GM10266 (cell line): ENCODE data around the gene MARK2.
A peak's percentile ranks its signal among the peaks of the same experiment; 100 is the strongest.

Experiments
- DNase-seq: peaks from one replicate; pipeline ENCODE4 v3.0.0; 2012; ENCODE audit errors: extremely low spot score
- CTCF ChIP-seq: IDR thresholded peaks from 2 replicates; pipeline ENCODE4 v1.5.1; 2012; ENCODE audit warnings: mild to moderate bottlenecking, low read depth; ENCODE audit not compliant: control insufficient read depth, insufficient read depth; ENCODE audit errors: missing control alignments

Gene MARK2

GRCh38 chr11:63907808-63908530 is 69.1 kb downstream of the MARK2 start:
- no peak for TF ChIP-seq CTCF
- DNase-seq = no peak

GRCh38 chr11:63908631-63909401 is 69.9 kb downstream of the MARK2 start:
- TF ChIP-seq CTCF = no peak
- DNase-seq = no peak

DNA sequence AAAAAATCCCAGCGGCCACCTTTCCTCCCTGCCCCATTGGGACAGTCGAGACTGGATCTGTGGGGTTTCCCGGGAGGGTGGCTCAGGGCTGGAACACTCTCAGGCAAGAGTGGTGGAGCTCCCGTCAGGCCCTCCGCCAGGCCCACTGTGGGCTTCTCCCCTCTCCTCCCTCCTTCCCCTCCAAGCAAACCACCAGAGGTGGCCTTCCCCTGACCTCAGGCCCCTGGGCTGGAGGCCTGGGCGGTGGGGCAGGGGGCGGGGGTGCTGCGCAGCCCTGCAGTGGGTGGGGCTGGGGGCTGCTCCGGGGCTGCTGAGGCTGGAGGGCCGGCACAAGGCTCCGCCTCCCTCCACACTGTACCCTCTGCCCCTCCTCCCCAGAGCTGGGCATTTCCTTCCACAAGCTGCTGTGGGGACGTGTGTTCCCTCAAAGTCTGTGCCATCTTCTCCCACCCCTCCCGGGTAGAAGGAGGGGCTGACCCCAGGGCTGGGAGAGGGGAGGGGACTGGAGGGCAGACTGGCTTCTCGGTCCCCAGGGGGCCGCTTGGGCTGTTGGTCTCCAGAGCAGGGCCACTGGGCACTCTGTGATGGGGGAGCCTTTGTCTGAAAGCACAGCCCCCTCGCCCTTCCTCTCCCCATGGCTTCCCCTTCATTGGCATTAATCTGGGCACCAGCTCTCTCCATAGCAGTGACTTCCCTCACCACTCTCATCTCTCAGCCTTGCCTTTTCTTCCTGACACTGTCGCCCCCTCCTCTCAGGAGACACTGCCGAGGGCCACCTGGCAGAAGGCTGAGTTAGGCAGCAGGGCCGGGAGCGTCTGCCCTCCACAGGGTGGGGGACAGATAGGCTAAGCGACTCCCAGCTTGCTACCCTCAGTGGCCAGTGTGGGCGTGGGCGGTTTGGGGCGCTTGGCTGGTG is 70.9 kb downstream of the MARK2 start:
- TF ChIP-seq CTCF = no peak
- peak; percentile 38 for DNase-seq

DNA sequence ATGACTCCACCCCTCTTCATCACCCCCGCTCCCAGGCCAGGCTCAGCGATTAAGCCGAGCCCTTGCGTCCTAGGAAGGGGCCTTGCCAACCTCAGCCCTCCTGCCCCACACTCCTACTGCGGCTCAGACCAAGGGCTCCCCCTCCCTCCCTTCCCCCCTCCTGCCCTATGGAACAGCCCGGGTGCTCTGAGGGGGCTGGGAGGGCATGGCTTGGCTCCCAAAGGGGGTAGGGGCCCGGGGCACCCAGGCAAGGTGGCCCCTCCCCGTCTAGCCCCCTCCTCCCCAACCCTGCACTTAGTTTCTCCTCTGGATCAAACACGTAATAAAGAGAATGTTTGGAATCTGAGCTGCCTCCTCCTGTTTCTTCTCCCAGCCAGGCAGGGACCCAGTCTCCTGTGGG is 71.8 kb downstream of the MARK2 start:
- DNase-seq = no peak
- no peak for TF ChIP-seq CTCF

DNA sequence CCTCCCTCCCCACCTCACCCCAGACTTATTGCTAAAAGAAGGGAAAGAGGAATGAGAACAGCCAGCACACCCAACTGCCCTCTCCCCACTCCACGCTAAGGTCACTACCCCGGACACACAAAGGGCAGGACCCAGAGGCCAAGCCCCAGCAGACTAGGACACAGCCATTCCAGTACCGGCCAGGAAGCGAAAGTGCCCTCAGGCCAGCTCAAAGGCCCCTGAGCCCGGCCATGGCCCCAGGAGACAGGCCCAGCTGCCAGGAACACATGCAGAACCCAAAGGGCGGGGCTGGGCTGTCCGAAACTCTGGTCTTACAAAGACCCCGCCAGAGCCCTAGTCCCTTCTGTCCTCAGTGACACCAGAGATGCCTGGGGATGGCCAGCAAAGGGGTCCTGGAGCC is 72.5 kb downstream of the MARK2 start:
- no peak for TF ChIP-seq CTCF
- DNase-seq = peak; percentile 23

GRCh38 chr11:63911876-63912275 is 73.0 kb downstream of the MARK2 start:
- no peak for DNase-seq
- no peak for TF ChIP-seq CTCF
